Ascending aorta (tissue), 2 donors: ENCODE data around the gene EHD2. TPM values are rescaled to one million over a fixed set of nuclear protein-coding genes. Genes with fewer than 3 reads are reported as not detected.
"Not testable (repeated sequence)": the region's sequence is repeated elsewhere in the genome, so short reads cannot be mapped to it uniquely, and the experiment has no call there.

ENCODE experiments used
- DNase-seq, 2 donors: peaks; one replicate each; pipeline ENCODE4 v3.0.0-alpha.2; 2019; ENCODE audit warnings: low spot score in 2 of 2
- H3K27ac ChIP-seq, 2 donors: fragments of 200-600 bp; sonication (generic); one replicate each; pipeline ENCODE4 v1.5.1; 2016 to 2017; ENCODE audit warnings: mild to moderate bottlenecking in 1 of 2
- H3K27me3 ChIP-seq: fragments of 200-600 bp; sonication (generic); one replicate; pipeline ENCODE4 v1.5.1; 2017
- H3K36me3 ChIP-seq, 2 donors: fragments of 200-600 bp; sonication (generic); one replicate each; pipeline ENCODE4 v1.5.1; 2016
- H3K4me1 ChIP-seq, 2 donors: fragments of 200-600 bp; sonication (generic); one replicate each; pipeline ENCODE4 v1.5.1; 2016 to 2017; ENCODE audit warnings: mild to moderate bottlenecking in 1 of 2
- H3K4me3 ChIP-seq, 2 donors: fragments of 200-600 bp; sonication (generic); one replicate each; pipeline ENCODE4 v1.5.1; 2016 to 2017; ENCODE audit warnings: mild to moderate bottlenecking in 1 of 2
- H3K9me3 ChIP-seq, 2 donors: fragments of 200-600 bp; sonication (generic); one replicate each; pipeline ENCODE4 v1.5.1; 2016
- intact Hi-C: fragments of 100-400 bp; cut with DNase I; formaldehyde crosslinking; loops from one replicate; pipeline ENCODE4 v1.15.1; 2023
- total RNA-seq: library from RNA; depleted of rRNA; stranded (reverse); fragments of >200 nt; gene quantifications from one replicate; pipeline ENCODE4 v1.1.0, GENCODE V29; 2016
- TF ChIP-seq, protein P1 (sequence below), 3 experiments: fragments of 200-600 bp in 2 of 3; fragments of 450-650 bp in 1 of 3; sonication (generic) in 2 of 3; IDR thresholded peaks; one replicate each; pipeline ENCODE4 v1.5.1; 2016 to 2019; ENCODE audit warnings: antibody characterized with exemption in 3 of 3, mild to moderate bottlenecking in 1 of 3, moderate library complexity in 1 of 3

Gene EHD2
- total RNA-seq, 1 donor from 2014 or later = 342 TPM

DNA sequence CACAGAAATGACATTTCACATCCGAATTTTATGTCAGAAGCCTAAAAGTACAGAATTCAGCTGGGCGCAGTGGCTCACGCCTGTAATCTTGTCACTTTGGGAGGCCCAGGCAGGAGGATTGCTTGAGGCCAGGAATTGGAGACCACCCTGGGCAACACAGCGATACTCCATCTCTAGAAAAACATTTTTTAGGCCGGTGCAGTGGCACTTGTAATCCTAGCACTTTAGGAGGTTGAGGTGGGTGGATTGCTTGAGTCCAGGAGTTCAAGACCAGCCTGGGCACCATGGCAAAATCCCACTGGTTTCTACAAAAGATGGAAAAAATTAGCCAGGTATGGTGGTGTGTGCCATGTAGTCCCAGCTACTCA, 47.4 kb downstream of the EHD2 start:
- Histone ChIP-seq H3K27ac (no peak overlapping the region), H3K9me3 (no peaks in the 10 kb centered on the region), H3K27me3 (no peaks in the 10 kb centered on the region), H3K4me3 (no peak overlapping the region), H3K4me1 (no peaks in the 10 kb centered on the region), H3K36me3 (peaks cover 31 to 34% of the 10 kb centered on the region in 2 donors)
- DNase-seq = no peak
- intact Hi-C loops = no loop called here
- TF ChIP-seq, protein P1, sequence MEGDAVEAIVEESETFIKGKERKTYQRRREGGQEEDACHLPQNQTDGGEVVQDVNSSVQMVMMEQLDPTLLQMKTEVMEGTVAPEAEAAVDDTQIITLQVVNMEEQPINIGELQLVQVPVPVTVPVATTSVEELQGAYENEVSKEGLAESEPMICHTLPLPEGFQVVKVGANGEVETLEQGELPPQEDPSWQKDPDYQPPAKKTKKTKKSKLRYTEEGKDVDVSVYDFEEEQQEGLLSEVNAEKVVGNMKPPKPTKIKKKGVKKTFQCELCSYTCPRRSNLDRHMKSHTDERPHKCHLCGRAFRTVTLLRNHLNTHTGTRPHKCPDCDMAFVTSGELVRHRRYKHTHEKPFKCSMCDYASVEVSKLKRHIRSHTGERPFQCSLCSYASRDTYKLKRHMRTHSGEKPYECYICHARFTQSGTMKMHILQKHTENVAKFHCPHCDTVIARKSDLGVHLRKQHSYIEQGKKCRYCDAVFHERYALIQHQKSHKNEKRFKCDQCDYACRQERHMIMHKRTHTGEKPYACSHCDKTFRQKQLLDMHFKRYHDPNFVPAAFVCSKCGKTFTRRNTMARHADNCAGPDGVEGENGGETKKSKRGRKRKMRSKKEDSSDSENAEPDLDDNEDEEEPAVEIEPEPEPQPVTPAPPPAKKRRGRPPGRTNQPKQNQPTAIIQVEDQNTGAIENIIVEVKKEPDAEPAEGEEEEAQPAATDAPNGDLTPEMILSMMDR (IDR thresholded peaks at IDR 0.05) = no peak

DNA sequence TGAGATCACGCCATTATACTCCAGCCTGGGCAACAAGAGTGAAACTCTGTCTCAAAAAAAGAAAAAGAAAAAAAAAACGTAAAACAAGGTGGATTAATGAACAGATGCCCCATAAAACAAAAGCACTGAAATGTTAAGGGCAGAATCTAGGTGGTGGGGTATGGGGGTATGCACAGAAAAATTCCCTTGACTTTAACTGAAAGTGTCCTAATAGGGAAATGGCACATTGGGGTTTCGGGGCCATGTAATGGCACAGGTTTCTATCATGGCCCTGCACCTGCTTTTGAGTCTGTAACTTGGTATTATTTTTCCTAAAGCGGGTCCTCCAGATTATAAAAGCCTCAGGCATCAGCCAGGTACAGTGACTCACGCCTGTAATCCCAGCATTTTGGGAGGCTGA, 48.3 kb downstream of the EHD2 start:
- Histone ChIP-seq H3K27me3 (no peaks in the 10 kb centered on the region), H3K4me3 (no peak overlapping the region), H3K36me3 (peaks cover 22 to 24% of the 10 kb centered on the region in 2 donors), H3K9me3 (no peaks in the 10 kb centered on the region), H3K4me1 (no peaks in the 10 kb centered on the region), H3K27ac (no peak overlapping the region)
- TF ChIP-seq, protein P1 (IDR thresholded peaks at IDR 0.05) = no peak
- intact Hi-C loops = no loop called here
- no peak for DNase-seq

DNA sequence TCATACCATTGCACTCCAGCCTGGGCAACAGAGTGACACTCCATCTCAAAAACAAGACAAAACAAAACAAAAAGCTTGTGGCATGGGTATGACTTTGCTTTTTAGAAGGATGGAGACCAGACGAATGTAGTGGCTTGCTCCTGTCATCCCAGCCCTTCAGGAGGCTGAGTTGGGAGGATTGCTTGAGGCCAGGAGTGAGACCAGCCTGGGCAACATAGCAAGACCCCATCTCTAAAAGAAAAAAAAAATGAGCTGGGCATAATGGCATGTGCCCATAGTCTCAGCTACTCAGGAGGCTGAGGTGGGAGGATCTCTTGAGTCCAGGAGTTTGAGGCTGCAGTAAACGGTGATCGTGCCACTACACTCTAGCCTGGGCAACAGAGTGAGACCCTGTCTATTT, 48.9 kb downstream of the EHD2 start:
- Histone ChIP-seq H3K4me3 (no peak overlapping the region), H3K9me3 (no peaks in the 10 kb centered on the region), H3K4me1 (no peaks in the 10 kb centered on the region), H3K36me3 (peaks cover 16 to 18% of the 10 kb centered on the region in 2 donors), H3K27me3 (no peaks in the 10 kb centered on the region), H3K27ac (no peak overlapping the region)
- TF ChIP-seq, protein P1 (IDR thresholded peaks at IDR 0.05) = no peak
- intact Hi-C loops = no loop called here
- DNase-seq = no peak

DNA sequence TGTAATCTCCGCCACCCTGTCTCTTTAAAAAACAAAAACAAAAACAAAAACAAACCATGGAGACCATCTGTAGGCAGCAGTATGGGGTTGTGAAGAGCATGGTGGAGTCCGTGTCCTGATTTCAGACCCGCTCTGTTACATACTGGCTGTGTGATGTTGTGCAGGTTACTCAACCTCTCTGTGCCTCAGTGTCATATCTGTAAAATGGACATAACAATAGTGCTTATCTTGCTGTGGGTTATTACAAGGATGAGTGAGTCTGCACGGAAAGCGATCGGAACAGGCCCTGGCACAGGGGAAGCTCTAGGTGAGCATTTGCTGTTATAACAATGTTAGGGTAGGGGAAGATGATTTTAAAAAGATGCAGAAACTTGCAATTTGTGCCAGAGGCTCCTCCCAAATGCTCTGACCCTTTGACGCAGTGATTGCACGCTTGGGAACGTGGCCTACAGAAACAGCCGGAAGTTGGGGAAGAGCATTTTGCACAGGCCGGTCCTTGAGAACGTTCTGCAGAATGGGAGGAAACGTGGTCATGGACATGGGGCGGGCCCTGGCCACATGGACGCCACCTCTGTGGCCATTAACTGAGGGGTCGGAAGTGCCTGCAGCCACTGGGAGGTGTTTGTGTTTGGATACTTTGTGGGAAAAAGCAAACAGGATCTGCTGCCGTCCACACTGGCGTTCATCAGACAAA, 49.5 kb downstream of the EHD2 start:
- no peak for DNase-seq

DNA sequence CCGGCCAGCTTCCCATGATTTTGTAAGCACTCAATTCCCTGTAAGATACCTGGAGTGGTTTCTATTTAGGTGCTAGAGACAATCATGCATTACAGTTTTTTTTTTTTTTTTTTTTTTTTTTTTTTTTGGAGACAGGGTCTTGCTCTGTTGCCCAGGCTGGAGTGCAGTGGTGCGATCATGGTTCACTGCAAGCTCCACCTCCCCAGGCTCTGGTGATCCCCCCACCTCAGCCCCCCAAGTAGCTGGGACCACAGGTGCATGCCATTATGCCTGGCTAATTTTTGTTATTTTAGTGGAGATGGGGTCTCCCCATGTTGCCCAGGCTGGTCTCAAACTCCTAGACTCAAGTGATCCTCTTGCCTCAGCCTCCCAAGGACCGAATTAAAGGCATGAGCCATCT, 51.5 kb downstream of the EHD2 start:
- H3K9me3 ChIP-seq, H3K27ac ChIP-seq, H3K4me1 ChIP-seq, H3K36me3 ChIP-seq, DNase-seq, H3K27me3 ChIP-seq, H3K4me3 ChIP-seq: not testable (repeated sequence)
- intact Hi-C loops = loop anchor here (5.0 kb wide), 1 partner anchor 98 kb away; no protein-coding TSS in a partner anchor

More for the DNA sequence above, 49.5 kb downstream of the EHD2 start:
- Histone ChIP-seq H3K9me3 (no peaks in the 10 kb centered on the region), H3K36me3 (peaks cover 10 to 12% of the 10 kb centered on the region in 2 donors), H3K27ac (no peak overlapping the region), H3K4me3 (no peak overlapping the region), H3K4me1 (no peaks in the 10 kb centered on the region), H3K27me3 (no peaks in the 10 kb centered on the region)
- TF ChIP-seq, protein P1 (IDR thresholded peaks at IDR 0.05) = no peak
- intact Hi-C loops = no loop called here

DNA sequence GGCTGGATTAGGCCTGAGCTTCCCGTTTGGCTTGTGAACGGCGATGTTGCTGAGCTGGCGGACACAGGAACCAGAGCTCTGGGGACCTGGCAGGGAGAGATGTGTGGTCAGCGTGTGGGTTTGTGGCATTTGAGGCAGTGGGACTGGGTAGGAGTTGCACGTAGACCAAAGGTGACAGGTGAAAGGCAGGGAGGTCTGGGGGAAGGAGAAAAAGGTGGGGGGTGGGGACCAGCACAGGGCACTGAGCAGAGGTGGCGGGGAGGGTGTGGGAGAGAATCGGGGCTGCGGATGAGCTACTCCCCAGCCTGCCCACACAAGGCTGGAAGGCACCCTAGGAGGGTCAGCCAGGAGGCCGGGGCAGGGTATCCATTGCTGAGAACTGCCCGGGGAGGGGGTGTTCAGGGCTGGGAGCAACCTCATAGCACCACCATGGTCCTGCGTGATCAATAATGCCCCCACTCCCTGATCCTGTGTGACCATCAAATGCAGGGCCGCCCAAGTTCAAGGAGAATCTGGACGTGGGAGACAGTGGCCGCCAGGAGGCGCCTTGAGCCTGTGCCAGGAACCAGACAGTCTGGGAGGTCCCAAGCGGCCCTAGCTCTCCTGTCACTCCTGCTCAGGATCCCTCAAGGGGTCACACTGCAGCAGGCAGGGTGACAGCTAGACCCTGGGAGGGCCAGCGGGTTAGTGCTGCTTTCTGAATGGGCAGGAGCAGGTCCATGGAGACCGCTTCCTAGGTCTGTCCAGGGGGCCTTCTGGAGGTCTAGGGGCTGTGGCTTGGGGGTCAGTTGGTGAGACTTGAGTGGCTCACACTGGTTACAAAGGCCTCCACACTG, 52.5 kb downstream of the EHD2 start:
- intact Hi-C loops = loop anchor here (1.0 to 5.0 kb wide), 2 partner anchors 23 to 97 kb away; no protein-coding TSS in a partner anchor
- Histone ChIP-seq H3K9me3 (no peaks in the 10 kb centered on the region), H3K36me3 (no peaks in the 10 kb centered on the region), H3K27ac (no peak overlapping the region), H3K27me3 (no peaks in the 10 kb centered on the region), H3K4me3 (no peak overlapping the region), H3K4me1 (no peaks in the 10 kb centered on the region)
- DNase-seq = no peak
- TF ChIP-seq, protein P1 (IDR thresholded peaks at IDR 0.05) = peak; percentile 70 to 75 (median 75)
